Embryonic facial prominence (tissue), 1 donor: ENCODE measurements around the gene YAP1.

Experiments
- DNase-seq: peaks from one replicate; pipeline ENCODE4 v3.0.0-alpha.2; 2016; ENCODE audit errors: extremely low spot score

Gene YAP1

GRCh38 chr11:102109896-102110760 is at the start of gene YAP1:
Gene YAP1 (plus strand): TSS chr11:102110447. CDS start chr11:102110849, 402 bp downstream.
- peak; percentile 90 for DNase-seq

- no peak for DNase-seq
Measured at GRCh38 chr11:102061276-102061675, 49.0 kb upstream of the YAP1 start.

- DNase-seq: no peak
Measured at GRCh38 chr11:102062106-102062505, 48.1 kb upstream of the YAP1 start.

- DNase-seq: no peak
Measured at GRCh38 chr11:102064316-102064715, 45.9 kb upstream of the YAP1 start.

DNA sequence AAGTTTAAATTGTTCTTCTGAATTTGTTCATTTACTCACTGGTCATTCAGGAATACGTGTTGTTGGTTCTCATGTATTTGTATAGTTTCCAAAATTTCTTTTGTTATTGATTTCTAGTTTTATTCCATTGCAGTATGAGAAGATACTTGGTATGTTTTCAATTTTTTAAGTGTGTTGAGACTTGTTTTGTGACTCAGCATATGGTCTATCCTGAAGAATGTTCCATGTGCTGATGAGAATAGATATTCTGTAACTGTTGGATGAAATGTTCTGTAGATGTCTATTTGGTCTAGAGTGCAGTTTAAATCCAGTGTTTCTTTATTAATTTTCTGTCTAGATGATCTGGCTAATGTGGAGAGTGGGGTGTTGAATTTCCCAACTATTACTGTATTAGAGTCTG is 39.5 kb upstream of the YAP1 start:
- DNase-seq: no peak

DNA sequence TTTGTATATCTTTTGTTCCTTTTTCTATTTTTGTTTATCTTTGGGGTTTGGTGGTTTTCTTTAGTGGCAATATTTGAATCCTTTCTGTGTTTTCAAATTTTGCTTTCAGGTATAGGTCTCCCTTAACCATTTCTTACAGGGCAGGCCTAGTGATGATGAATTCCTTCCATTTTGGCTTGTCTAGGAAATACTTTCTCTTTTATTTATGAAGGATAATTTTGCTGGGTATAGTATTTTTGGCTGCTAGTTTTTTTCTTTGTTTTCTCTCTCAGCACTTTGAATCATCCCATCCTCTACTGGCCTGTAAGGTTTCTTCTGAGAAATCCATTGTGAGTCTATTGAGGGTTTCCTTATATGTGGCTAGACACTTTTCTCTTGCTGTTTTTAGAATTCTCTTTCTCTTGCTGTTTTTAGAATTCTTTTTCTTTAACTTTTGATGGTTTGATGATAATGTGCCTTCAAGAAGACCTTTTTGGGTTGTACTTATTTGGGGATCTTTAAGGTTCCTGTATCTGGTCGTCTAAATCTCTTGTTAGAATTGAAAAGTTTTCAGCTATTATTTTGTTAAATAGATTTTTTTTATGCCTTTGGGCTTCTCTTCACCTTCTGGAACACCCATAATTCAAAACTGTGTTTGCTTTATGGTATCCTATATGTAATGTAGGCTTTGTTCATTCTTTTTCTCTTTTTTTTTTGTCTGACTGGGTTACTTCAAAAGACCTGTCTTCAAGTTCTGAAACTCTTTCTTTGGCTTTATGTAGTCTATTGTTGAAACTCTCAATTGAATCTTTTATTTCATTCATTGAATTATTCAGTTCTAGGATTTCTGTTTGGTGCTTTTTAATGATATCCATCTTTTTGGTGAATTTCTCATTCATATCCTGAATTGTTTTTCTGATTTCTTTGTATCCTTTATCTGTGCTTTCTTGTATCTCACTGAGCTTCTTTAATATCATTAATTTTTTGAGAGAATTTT is 38.5 kb upstream of the YAP1 start:
- DNase-seq: no peak

DNA sequence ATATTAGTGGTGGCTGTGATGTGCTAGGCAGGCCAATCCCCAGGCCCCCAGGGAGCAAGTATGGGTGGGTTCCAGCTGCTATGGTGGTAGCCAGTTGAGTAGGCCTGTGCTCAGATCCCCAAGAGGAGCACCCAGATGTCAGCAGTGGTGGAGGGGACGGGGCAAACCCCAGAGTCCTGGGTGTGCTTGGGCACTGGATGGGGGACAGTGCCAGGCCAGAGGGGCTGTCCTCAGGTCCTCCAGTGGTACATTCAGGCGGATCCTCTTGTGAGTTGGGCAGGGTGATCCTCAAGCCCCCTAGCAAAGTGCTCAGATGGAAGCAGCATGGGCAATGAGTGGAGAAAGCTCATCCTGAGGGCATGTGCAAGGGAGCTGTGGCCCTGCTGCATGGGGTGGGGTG is 37.0 kb upstream of the YAP1 start:
- no peak for DNase-seq

DNA sequence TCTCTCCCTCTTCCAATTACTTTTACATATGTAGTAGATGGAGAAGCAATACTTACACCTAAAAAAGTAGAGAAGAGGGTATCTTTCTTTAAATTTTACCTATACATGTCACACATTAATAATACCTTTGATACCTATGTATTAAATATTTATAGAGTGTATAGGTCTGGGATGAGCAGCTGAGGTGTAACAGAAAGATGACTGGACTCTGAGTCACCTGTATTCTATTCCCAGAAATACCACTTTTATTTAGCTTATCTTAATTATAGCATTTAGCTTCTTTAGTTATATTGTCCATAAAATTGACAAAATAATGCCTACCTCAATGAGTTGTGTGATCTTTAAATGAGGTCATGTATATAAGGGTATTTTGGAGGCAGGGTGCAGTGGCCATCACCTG is 30.6 kb upstream of the YAP1 start:
- DNase-seq: no peak

DNA sequence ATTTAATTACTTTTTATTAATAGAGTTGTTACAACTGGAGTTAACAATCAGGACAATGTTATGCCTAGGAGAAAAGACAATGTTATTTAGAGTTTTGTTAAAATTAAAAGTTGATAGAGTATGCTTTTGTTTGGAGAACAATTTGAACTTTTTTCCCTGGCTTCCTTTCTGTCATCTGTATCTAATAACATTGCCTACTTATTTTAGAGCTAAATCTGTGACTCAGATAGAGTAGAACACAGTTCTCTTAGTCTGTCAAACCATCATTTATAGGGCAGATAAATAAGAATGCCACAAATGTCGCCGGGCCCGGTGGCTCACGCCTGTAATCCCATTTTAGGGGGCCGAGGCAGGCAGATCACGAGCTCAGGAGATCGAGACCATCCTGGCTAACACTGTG is 28.9 kb upstream of the YAP1 start:
- DNase-seq: no peak

GRCh38 chr11:102085864-102086551 is 24.2 kb upstream of the YAP1 start:
- no peak for DNase-seq

GRCh38 chr11:102097186-102097585 is 13.1 kb upstream of the YAP1 start:
- DNase-seq: no peak

DNA sequence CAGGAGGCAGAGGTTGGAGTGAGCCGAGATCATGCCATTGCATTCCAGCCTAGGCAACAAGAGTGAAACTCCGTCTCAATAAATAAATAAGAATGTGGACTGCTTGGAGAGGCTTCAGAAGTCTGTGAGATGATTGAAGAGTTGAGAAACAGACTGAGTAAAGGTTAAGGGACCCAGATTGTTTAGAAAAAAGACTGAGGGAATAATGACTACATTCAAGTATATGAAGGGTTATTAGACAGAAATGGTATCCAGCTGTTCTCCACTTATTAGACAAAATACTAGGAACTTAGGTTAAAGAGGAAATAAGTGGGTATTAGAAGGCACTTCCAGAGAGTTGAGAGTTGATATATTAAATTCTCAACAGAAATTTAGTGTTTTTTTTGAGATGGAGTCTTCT is 10.5 kb upstream of the YAP1 start:
- no peak for DNase-seq

- no peak for DNase-seq
Measured at GRCh38 chr11:102108734-102109440, 1.4 kb upstream of the YAP1 start.

GRCh38 chr11:102110761-102111010 is 439 bp downstream of the YAP1 start:
- DNase-seq: no peak

DNA sequence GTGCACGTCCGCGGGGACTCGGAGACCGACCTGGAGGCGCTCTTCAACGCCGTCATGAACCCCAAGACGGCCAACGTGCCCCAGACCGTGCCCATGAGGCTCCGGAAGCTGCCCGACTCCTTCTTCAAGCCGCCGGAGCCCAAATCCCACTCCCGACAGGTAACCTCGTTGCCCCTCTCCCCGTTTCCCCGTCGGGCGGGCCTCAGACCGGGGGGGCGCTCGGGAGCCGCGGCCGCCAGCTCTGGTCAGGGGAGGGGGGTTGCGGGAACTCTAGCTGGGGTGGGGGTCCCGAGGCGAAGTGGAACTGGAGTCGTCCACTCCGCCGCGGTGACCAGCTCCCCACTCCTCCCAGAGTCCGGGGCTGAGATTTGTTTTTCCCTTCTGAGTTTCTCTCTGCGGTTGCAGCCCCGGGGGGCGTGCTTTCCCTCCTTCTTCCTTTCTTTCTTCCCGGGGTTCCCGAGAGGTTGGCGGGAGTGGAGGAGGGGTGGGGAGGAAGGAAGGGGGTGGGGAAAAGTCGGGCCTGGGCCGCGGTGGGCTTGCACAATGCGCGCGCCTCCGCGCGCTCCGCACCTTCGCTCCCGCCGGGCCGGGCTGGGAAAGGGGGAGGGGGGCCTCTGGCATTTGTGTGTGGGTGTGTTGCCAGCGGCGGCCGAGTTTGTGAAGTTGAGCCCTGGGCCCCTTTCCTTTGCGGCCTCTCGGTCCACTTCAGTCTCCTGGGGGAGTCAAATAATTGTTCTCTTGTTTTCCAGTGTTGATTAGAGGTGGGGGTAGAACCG is 952 bp downstream of the YAP1 start:
- peak; percentile 79 for DNase-seq

DNA sequence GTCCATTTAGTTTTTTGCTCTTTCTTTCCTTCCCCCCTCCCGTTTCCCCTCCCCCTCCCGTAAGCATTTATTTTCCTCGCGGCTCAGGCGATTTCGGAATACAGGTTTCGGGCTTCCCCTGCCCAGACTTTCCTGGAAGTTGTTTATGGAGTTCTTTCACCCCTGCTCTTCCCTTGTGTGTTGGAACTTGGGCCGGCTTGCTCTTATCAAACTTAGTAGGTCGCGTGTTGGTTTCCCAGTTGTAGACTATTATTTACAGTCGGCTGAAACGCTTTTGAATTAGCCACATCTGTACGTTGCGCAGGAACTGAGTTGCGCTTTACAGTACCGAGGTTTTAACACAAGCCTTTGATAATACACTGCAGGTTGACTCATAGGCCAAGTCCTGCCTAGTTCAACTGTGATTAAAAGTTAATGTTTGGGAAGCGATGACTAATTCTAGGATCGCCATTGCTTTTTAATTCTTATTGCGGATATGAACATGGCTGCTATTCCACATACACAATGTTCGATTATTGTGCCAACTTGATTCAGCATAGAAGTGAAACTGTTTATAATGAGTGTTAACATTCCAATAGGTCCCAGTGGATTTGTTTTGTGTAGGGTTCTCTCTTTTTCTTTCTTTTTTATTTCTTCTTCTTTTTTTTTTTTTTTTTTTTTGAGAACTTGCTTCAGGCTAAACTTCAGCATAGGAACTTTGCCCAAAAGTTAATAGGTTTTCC is 1.7 kb downstream of the YAP1 start:
- DNase-seq: no peak

DNA sequence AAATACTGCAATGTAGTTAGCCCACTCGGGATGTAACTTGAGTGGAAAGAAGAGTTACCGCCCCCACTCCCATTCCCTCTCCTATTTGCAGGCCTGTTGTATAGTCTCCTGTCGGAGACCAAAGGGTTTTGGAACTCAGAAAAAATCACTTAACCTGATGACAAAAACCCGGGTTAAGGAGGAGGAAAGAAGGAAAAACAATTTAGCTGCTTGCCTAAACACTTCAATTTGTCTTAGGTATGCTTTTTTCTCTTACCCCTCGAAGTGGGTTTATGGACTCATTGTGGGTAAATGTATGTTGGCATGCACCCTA is 2.2 kb downstream of the YAP1 start:
- no peak for DNase-seq

- no peak for DNase-seq
Measured at GRCh38 chr11:102114032-102114431, 3.8 kb downstream of the YAP1 start.

GRCh38 chr11:102115557-102115956 is 5.3 kb downstream of the YAP1 start:
- DNase-seq: no peak

DNA sequence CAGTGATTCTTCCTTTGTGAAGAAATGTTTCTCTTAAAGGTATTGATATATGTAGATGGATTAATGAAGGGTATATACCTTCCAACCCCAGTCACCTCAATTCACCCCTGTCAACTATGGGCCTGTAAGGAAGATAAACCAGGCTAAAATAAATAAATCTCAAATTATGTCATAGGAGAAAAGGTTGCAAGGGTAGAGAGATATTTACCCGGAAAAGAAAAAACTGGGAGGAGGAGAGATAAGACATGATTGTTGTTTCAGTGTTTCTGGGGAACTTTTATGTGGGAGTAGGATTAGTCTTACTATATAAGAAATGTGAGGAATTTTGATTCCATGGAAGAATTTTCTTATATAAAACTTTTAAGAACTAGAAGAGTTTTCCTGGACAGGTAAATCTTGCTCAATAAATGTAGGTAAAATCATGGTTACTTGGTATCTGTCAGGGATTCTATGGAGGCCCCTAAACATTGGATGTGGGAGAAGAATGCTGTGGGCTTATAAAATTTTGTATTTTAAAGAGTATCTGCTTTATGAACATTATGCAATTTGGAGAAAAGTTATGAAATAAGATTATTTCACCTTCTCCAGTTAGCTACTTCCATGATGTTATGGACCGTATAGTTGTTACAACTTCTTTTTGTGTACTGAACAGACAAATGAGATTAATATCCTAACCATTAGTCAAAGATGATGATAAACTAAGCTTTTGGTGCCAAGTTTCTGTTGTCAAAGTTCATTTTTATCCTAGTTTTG is 6.4 kb downstream of the YAP1 start:
- DNase-seq: no peak
